Middle frontal gyrus (tissue), 1 donor: ENCODE measurements around the gene EPHA8.

Experiments
- DNase-seq: peaks from one replicate; pipeline ENCODE4 v3.0.0-alpha.2; 2015; ENCODE audit warnings: low spot score; ENCODE audit errors: extremely low spot score

EPHA8 gene

DNA sequence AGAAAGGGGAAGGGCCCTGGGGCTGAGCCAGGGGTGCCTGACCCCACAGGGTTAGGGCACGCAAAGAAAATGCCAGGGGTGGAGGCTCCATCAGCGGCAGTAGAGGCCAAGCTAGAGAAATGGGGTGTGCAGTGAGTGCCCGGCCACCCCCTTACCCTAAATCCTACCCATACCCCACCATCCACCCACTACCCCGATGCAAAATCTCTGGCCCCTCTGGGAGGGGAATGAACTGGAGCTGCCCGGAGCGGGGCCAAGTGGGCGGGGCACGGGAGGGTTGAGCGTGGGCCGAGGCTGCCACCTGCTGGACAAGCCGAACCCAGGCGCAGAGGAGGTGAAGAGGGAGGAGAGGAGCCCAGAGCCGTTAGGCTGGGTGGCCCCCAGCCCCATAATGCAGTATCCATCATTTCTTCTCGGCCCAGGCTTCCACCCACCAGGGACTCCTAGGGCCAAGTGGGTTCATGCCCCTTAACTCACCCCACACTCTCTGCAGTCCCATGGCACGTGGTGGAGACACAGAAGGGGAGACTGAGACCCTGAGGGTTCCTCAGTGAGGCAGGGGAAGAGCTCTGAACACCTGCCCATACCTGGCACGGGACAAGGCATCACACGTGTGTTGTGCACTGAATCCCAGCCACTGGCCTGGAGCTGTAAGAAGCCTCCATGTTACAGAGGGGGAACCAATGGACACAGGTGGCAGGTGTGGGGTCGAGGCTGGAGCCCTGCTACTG is 78.8 kb downstream of the EPHA8 start:
- peak; percentile 32 for DNase-seq

DNA sequence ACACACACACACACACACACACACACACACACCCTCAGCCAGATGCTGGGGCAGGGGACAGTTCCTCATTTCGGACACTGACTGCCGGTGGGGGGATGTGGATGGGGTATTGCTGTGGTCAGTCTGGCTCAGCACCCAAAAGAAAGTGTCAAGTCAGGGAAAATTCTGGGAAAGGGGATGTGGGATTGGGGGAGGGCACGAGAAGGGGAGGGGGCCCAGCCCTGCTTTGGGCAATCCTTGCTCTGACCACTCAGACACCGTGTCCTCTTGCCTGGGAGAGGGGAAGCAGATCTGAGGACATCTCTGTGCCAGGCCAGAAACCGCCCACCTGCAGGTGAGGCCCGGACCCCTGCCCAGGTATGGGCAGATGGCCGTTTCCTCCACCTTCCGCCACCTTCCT is 80.1 kb downstream of the EPHA8 start, which contains the start of gene C1QC:
Gene C1QC, plus strand, starts transcription at position 253 of the 400 bp plus-strand sequence. CDS start 391 bp downstream, outside the sequence.
- no peak for DNase-seq

GRCh38 chr1:22643928-22644327 is 80.6 kb downstream of the EPHA8 start:
- DNase-seq = no peak

- DNase-seq = no peak
These were observed 82.6 kb downstream of the EPHA8 start for GRCh38 chr1:22645931-22646330.

DNA sequence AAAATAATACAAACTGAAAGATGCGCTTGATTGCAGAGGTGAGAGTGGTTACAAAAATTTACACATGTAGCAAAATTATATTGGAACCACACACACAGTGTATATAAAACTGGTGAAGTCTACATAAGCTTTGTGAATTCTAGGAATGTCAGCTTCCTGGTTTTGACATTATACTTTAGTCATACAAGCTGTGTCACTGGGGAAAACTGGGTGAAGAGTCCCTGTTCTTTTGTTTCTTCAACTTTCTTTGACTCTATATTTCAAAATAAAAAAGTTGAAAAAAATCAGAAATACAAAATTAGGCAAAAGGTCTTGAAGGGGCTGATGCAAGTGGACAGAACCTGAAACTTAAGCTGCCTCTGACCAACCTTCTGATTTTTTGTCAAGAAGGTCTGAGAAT is 83.1 kb downstream of the EPHA8 start:
- DNase-seq = no peak

- DNase-seq = no peak
These were observed 86.9 kb downstream of the EPHA8 start for GRCh38 chr1:22650089-22650693.

GRCh38 chr1:22651941-22652856 is 88.9 kb downstream of the EPHA8 start:
- no peak for DNase-seq

- peak; percentile 22 for DNase-seq
These were observed 89.6 kb downstream of the EPHA8 start, which contains the start of gene C1QB for GRCh38 chr1:22652881-22653316. Gene C1QB (plus strand): TSS chr1:22653236. CDS start chr1:22659463, 6,227 bp downstream.
